NCI-H2107 treated with DMSO at 0.1 percent for 48 hours (cell line): ENCODE data around the gene PLCH1.

ENCODE experiments used
- DNase-seq: peaks from one replicate; lab custom pipeline; 2025; ENCODE audit not compliant: unreplicated experiment; lab: John Stamatoyannopoulos, UW

Gene PLCH1

DNA sequence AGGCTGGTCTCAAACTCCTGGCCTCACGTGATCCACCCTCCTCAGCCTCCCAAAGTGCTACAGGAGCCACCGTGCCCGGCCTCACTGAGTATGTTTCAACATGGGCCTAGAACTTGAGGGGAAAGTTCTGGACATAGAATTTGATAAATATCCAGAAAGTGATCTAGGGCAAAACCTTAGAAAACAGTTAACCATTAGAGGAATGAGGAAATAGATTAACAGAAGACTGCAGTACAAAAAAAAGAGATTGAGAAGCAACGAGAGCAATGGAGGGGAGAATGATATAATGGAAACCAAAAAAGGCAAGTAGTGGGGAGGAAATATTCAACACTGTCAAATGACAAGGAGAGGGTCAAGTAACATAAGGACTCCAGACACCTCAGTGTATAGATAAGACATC is 191.5 kb downstream of the PLCH1 start:
- DNase-seq, result no peak

DNA sequence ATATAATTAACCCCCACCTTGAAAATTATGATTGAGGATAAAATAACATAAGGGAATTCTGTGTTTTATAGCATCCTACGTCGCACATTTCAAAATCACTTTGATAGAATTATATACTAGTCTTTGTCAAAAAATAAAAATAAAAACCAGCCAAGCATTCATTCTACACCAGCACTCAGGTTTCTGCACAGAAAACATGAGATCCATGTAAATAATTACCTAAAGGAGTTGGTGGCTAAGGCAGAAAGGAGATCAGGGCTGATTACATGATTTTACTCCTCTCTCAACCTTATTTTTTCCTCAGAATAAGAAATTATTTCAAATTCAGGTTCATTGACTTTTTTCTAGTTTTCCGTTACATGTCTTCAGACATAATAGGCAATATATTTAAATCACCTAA is 194.5 kb downstream of the PLCH1 start:
- no peak for DNase-seq

DNA sequence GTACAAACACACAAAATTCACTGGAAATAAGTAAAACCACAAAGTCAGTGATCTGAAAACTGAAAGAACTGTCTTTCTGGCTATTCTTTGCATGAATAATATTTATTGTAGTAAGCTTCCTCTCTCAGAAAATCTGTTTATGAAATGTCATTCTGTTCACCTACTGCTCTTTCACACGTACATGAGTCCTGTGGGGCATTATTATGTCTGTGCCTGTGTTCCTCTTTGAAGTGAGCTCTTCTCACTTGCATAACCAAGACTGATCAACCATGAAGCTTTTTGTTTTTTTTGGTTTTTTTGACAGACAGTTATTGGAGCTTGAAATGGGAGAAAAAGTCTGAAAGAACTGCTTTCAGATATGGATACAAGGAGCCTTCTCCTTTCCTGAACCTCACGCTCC is 195.8 kb downstream of the PLCH1 start:
- DNase-seq, result no peak

DNA sequence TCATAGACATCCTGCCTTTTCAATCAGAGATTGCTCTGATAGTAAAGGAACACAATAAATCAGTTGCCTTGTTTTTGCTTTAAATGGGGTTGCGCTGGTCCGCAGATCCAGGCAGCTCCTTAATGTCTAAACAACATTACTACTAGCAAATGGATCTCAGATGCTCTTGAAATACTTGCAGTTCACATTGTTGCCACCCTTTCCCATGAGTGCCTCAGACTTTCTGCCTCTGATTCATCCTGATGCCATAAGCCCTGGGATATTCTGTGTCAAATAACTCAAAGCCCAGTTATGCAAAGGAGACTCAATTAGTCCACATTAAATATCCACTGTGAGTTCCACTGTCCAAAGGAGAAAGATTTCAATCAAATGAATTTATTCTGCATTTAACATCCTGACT is 196.7 kb downstream of the PLCH1 start:
- DNase-seq, result no peak

DNA sequence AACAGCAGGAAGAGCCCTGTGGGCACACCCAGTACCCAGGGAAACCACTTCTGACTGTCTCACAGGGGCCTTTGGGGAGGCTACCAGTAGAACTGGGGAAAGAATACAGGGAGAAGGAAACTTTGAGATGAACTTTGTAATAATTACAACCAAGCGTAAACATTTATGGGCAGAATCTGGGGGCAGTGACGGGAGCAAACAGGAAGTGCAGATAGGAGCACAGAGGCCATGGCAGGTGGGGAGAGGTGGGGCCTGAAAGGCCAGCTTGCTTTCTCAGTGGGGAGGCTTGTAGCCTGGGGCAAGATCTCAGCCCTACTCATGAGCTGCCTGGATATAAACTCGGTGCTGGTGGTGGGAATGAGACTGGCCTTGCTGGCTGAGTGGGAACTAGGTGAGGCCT is 209.8 kb downstream of the PLCH1 start:
- DNase-seq, result no peak

DNA sequence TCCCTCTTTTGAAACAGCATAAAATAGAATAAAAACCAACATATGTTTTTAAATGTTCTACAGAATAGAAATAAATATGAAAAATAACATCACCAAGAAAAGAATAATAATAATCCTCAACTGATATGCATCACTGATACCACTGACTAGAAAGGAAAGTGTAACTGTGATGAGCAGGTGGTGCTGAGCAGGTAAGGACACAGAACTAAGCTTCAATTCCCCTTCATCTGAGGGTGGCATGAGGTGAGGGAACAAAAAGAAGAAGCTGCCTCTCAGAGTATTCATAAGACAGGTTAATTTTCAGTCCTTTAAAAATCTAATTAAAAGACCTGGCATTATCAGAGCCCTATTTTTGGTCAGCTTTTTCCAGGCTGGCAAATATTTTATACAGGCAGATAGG is 216.3 kb downstream of the PLCH1 start:
- no peak for DNase-seq

DNA sequence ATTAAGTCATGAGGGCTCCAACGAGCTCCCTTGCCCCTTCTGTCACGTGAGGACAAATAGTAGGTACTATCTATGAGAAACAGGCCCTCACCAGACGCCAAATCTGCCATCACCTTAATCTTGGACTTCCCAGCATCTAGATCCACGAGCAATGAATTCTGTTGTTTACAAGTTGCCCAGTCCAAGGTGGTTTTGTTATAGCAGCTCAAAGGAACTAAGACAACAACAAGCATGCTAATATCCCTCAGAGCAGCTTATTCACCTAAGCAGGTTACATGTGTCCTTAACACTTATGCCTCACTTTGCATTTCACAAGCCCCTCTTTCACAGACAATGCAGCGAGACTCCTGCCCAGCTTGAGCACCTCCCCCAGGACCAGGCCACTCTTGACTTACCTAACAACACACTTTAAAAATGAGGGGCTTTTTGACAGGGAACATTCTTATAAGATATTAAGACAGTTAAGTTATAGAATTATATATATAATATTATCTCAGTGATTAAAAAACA is 219.5 kb downstream of the PLCH1 start:
- DNase-seq, result no peak

DNA sequence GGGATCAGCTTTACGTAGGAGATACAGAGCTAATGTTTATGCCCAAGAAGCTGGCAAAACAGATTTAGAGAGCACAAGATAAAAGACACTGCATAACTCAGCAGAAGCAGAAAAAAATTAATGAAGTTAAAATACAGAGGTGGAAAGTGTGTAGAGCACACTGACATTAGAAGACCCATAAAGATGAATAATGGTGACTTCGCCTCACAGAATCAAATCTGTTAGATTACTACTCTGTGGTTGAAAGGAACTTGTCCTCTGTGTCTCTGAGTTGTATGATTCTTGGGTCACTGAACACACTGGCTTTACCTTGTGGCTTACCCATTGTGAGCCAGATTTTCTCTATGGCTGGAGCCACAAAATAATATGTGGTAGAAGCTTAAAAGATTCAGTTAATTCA is 224.4 kb downstream of the PLCH1 start:
- DNase-seq, result no peak

DNA sequence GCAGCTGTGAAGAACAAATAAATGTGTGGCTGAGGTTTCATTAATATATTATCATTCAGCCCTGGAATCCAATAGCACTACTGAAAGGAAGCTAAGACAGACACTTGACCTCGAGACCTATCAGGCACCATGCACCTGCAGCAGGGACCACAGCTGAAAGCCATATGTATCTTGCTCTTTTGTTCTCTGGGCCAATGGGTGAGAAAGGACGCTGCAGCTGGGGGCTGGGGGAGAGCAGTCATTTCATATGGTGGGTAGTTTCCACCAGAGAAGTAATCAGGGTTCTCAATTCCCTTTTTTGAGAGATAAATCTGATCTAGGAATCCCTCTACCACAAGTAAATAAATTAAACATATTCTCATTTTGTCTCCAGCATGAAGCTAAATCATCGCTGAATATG is 225.8 kb downstream of the PLCH1 start:
- DNase-seq, result no peak

DNA sequence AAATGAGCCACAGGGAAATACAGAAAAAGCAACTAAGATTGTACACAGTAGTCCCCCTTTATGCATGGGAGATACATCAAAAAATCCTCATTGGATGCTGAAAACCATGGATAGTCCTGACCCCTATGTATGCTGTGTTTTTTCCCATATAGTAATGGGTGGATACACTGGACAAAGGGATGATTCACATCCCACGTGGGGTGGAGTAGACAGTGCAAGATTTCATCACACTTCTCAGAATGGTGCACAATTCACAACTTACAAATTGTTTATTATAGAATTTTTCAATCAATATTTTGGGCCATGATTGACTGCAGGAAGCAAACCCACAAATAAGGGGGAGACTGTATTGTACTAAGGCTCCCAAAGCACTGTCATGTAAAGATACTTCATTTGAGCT is 227.0 kb downstream of the PLCH1 start:
- no peak for DNase-seq

DNA sequence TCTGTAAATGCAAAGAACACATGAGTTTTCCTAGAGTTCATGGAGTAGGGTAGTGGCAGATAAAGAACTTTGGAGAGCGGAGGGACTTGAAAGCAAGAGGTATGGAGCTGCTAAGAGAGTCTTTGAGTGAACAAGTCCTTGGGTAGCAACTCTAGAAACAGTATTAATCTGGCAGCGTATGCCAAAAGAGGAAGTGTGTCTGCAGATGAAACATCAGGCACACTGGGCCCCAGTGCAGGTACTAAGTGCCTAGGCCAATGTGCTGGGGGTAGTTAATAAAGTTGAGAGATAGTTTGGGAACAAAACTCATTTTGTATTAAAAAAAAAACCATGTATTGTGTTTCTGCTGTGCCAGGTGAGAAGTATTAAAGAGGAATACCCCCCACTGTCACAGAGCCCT is 228.4 kb downstream of the PLCH1 start:
- DNase-seq, result no peak

DNA sequence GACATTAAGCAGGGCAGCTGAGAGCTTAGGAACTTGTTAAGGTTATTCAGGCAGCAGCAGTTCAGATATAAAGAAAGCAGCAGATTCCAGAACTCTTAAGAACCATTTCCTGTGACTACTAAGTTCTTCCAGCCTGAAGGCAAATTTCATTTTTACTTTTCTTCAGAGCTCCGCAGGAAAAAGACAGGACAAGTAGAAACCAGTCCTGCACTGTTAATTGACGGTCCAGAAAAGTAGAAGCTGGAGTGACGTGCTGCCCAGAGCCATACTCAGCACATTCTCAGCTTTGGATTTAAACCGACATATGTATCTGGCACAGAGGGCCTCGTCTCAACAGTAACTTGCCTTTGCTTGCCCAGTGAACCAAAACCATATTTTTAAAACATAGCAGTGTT is 232.0 kb downstream of the PLCH1 start:
- DNase-seq, result no peak

DNA sequence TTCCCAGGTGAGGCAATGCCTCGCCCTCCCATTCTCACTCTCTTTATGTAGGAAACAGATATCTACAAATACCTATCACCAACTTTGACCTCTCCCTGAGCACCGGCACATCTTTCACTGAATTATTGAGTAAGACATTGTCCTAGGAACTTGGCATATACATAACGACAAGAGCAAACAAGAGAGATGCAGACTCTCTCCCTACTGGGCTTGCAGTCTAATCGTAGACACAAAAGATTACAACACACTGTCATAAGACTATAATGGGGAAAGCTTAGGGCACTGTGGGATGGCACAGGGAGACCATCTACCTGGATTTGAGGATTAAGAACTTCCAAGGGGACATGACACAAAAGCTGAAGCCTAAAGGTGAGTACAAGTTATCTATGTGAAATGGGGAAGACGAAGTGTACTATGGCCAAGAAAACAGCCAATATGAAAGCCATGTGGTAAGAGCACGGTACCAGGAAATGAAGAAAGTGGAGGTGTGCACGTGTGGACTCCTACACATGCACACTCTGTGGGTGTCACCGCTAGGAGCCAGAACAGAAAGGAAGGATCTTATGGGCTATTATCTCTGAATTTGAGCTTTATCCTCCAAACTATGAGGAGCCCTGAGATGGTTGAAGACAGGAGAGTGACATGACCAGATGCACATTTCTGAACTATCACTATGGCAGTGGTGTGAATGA is 232.6 kb downstream of the PLCH1 start:
- no peak for DNase-seq

DNA sequence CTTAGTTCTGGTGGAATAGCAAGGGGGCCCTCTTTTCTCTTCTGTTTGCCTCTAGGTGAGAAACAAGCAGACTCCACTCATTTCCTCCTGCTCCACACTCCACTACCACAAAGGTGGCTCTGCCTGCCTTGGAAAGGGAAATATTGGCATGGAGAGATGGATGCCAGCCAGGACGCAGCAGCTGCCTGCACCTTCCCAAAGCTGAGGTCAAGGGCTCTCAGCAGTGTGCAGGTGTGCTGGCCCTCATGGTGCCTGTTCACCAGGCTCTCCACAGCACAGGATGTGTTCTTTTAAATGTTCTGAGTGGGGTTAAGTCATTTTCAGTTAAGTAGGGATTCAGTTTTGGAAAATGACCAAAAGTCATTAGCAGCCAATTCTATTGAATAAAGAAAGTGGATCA is 240.2 kb downstream of the PLCH1 start:
- peak; percentile 85 for DNase-seq

DNA sequence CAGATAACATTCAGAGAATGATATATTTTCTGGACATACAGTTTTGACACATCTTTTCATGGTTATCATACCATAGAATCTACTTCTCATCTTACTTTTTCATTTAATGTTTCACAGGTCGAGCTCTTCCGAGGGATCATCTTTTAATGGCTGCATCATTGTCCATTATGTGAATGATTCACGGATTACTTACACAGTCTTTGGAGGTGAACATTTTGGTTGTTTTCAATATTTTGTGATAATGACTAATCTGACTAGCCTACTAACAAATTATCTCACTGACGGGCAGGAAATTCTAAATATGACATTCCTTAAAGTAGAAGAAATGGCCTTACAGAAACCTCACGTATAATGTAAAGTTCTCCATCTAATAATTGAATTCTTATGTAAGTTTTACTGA is 242.2 kb downstream of the PLCH1 start:
- no peak for DNase-seq

DNA sequence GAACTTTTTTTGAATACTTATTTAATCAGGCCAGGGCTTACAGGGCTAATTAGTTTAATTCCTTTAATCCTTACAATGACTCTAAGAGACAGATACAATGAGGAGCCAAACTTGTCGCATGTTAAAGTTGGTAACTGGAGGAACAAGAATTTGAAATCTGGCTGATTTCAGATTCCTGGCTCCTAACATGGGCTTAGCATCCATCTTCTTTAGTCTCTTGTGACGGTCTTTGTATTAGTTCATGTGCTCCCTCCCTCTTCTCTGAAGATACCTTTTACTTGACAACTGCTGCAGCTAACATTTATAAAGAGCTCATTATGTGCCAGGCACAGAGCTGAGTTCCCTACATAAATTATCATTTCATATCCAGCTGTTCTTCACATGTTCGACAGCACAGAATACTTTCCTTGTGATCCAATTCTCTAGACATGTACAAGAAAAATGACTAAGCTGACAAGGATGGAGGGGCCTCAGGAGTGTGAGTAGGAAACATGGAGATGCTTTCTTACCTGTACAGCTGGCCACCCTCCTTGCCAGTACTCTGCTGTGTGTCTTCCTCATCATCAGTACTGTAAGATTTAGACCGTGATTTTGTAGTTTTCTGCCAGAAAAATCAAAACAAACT is 244.6 kb downstream of the PLCH1 start:
- no peak for DNase-seq

DNA sequence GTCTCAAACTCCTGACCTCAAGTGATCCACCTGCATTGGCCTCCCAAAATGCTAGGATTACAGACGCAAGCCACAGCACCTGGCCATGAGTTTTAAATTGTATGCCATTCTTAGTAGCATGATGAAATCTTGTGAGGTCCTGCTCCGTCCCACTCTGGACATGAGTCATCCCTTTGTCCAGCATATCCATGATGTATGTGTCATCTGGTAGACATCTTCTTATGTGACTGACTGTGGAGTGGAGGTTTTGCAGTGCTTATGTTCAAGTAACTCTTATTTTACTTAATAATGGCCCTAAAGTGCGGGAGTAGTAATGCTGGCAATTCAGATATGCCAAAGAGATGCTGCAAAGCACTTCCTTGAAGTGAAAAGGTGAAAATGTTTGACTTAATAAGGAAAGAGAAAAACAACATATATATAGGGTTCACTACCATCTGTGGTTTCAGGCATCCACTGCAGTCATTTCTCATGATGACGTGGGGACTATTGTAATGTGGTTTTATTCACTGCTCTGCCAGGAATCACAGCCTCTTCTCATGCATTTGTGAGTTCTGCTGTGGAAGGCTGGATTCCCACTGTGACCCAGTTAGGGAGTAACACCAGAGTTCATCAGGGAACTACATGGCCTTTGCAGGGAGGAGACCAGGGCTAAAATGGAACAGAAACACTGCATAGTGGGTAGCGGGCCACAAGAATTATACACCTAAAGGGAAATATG is 246.8 kb downstream of the PLCH1 start:
- no peak for DNase-seq

DNA sequence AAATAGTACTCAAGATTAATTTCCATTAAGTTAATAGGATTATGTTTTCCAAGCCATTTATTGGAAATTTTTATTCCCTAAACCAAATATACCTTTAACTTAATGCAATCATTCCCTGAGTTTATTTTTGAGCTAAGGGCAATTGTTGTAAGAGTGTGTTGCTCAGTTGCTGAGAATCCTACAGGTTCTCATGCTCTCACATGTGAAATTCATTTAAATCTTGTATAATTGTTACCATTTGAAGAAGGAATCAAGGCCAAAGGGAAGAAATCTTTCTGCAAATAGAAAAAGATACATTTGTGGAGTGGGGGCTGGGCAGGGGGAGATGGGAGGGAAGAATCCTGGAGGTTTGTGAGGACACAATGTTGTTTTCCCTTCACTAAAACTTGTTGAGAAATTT is 248.7 kb downstream of the PLCH1 start:
- no peak for DNase-seq

DNA sequence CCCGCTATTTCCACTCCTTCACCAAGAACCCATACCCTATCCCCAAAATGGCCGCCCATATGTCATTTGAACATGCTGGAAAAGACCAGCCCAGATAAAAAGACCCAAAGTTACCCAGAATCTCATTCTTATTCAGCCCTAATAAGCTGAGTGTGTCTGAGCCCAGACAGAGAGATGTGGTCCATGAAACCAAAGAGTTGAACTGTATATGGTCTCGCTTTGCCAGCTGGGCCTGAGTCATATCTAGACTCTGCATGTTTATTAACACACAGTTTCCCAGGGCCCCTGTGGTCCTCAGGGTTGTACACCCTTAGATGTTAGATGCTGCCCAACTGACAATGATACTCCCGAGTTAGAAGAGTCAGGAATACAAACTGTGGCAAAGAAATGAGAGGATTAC is 249.5 kb downstream of the PLCH1 start:
- no peak for DNase-seq

DNA sequence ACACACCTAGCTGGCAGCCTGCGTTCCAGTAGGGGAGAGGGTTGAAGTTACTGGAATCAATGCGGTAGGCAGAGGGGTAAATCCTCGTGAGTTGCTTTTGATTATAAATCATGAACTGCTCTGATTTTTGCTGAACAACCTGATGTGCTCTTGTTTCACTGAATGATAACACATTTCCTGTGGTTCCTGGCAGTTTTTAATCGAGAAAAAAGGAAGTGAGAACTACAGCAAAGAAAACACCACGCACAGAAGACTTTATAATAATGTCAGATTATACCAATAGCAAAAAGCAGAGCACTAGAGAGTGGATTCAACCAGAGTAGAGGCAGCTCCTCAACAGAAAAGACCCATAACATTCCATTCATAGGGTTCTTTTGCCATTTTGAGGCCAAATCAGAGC is 250.5 kb downstream of the PLCH1 start:
- no peak for DNase-seq

DNA sequence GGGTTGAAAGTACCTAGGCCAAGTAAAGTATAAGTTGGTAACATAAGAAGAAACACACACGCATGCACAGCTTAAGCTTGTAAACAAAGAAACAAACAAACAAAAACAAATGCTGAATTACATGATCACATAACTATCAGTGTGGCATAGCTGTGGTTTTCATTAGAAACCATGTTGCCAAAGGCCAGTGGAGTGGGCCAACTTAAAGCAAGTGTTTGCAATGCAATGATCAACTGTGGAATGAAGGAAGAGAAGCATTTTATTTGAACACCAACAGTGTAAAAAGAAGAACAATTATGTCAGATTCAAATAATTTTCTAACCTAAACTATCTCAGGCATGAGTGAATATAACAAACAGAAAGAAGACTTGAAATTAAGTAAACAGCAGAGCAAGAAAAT is 252.0 kb downstream of the PLCH1 start:
- DNase-seq, result no peak

DNA sequence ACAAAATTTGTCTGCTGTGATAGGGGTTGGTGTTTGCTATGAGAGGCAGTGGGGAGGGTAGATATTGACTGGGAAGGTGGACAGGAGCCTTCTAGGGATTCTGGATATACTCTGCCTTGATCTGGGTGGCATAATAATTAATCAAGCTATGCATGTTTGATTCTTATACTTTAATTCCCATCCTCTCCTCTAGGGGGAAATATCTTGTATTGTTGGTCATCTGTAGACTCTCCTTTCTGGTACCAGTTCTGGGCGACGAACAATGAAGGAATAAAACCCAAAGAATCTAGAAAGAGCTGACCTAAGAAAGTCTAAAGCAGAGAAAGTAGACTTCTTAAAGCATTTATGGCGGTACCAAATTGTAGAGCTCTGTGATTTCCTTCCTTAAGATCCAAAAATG is 253.2 kb downstream of the PLCH1 start:
- no peak for DNase-seq
